Ureter (tissue), 1 donor: ENCODE measurements around the gene VWA8. TPM values are rescaled to one million over a fixed set of nuclear protein-coding genes. Genes with fewer than 3 reads are reported as not detected.
A peak's percentile ranks its signal among the peaks of the same experiment; 100 is the strongest.

Source experiments
- DNase-seq: peaks from one replicate; pipeline ENCODE4 v3.0.0-alpha.2; 2020; ENCODE audit warnings: low spot score
- total RNA-seq: library from RNA; stranded (reverse); gene quantifications from one replicate; pipeline ENCODE4 v1.2.4, GENCODE V29; 2023
- donor health status: DM: yes; HTN: yes; CAD: no.

VWA8 gene
- total RNA-seq, 1 donor from 2014 or later, result 40.4 TPM

- no peak for DNase-seq
Measured at GRCh38 chr13:41691274-41691673, 269.6 kb downstream of the VWA8 start.

- DNase-seq, result no peak
Measured at GRCh38 chr13:41682766-41683165, 278.1 kb downstream of the VWA8 start.

GRCh38 chr13:41682001-41682400 is 278.9 kb downstream of the VWA8 start:
- DNase-seq, result no peak

- DNase-seq, result no peak
Measured at GRCh38 chr13:41681587-41681986, 279.3 kb downstream of the VWA8 start.

GRCh38 chr13:41680900-41681299 is 280.0 kb downstream of the VWA8 start:
- no peak for DNase-seq

GRCh38 chr13:41678848-41679247 is 282.1 kb downstream of the VWA8 start:
- no peak for DNase-seq

- no peak for DNase-seq
Measured at GRCh38 chr13:41678249-41678648, 282.7 kb downstream of the VWA8 start.

GRCh38 chr13:41675306-41675705 is 285.6 kb downstream of the VWA8 start:
- no peak for DNase-seq

- no peak for DNase-seq
Measured at GRCh38 chr13:41674246-41674645, 286.7 kb downstream of the VWA8 start.

- DNase-seq, result no peak
Measured at GRCh38 chr13:41673640-41674039, 287.3 kb downstream of the VWA8 start.

- no peak for DNase-seq
Measured at GRCh38 chr13:41670873-41671443, 290.0 kb downstream of the VWA8 start.

GRCh38 chr13:41668130-41668757 is 292.7 kb downstream of the VWA8 start:
- DNase-seq, result peak; percentile 59

GRCh38 chr13:41666644-41667043 is 294.3 kb downstream of the VWA8 start:
- DNase-seq, result no peak

GRCh38 chr13:41660411-41660810 is 300.5 kb downstream of the VWA8 start:
- no peak for DNase-seq

GRCh38 chr13:41658057-41658661 is 302.8 kb downstream of the VWA8 start:
- DNase-seq, result no peak

- no peak for DNase-seq
Measured at GRCh38 chr13:41655997-41656396, 304.9 kb downstream of the VWA8 start.

- no peak for DNase-seq
Measured at GRCh38 chr13:41654796-41655195, 306.1 kb downstream of the VWA8 start.

- DNase-seq, result no peak
Measured at GRCh38 chr13:41652735-41653361, 308.1 kb downstream of the VWA8 start.

- no peak for DNase-seq
Measured at GRCh38 chr13:41651413-41652058, 309.4 kb downstream of the VWA8 start.

- DNase-seq, result no peak
Measured at GRCh38 chr13:41650706-41651105, 310.2 kb downstream of the VWA8 start.

- DNase-seq, result no peak
Measured at GRCh38 chr13:41649659-41650058, 311.2 kb downstream of the VWA8 start.

- no peak for DNase-seq
Measured at GRCh38 chr13:41648314-41648935, 312.5 kb downstream of the VWA8 start.
